HG03439 (cell line): ENCODE data around the gene CACNA1B.

Experiments
- ATAC-seq: cut with Tn5 transposase; IDR thresholded peaks from one replicate; pipeline ENCODE4 v1.9.1; 2021; ENCODE audit warnings: mild to moderate bottlenecking, moderate library complexity; ENCODE audit not compliant: unreplicated experiment

The CACNA1B gene

GRCh38 chr9:137978262-137978714 lies 100.7 kb downstream of the CACNA1B start:
- no peak for ATAC-seq

- no peak for ATAC-seq
Observed at GRCh38 chr9:137982200-137982599, 104.6 kb downstream of the CACNA1B start.

DNA sequence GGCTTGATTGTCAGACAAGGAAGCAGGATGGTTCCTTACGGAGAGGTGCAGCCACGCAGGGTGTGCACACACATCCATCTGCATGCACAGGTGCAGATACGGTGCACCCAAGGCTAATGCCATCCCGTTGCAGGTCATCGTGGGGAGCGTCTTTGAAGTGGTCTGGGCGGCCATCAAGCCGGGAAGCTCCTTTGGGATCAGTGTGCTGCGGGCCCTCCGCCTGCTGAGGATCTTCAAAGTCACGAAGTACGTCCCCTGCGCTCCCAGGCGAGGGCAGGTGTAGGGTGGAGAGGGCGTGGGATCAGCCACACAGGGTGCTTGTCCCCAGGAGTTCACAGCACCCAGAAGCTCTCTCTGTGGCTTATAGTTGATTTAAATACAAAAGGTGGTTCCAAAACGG lies 106.4 kb downstream of the CACNA1B start:
- no peak for ATAC-seq

DNA sequence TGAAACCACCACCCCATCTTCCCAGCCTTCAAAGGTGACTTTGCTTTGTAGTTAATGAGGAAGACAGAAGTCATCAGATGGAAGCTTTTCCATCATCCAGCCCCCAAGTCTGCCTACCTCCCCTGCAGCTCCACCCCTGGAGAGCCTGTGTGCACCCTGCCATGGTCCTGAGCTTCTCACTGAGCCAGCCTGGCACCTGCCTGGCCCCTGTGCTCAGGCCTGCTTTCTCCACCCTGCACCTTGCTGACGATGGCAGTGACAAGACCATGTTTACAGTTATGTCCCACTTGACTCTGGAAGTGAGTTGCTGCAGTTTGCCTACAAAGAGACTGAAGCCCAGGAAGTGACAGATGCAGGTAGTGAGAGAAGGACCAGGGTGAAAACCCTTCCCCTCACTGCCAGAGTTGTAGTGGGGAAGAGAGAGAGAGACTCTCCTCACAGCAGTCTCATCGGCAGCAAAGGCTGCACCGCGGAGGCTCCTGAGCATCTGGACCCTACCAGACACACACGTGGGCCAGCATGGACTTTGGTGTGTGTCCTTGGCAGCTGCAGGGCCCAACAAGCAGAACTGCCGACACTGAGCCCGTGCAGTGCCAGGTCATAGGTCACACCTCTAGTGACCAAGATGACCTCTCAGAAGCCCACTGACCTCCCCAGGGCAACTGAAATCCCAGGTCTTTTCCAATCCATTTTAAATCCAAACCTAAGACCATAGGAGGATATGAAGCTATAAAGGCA lies 107.1 kb downstream of the CACNA1B start:
- ATAC-seq: no peak

DNA sequence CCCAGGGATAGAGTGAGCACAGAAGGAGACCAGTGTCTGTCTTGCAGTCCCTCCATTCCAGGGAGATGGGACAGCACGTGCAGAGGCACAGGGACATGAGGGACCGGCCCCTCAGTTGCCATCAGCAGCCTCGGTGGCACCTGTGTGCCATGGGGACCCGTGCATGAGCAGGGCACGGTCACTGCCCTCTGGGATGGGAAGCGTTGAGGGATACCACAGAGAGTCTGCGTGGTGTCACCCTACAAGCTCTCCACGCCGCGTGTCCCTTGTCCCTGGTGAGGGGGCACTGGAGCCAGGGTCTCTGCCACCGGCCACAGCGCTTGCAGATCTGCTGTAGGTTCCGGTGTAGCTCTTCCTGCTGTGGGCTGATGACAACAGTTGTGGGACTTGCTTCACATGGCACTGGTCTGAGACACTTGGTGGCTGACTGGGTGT lies 108.1 kb downstream of the CACNA1B start:
- ATAC-seq: no peak

- no peak for ATAC-seq
Observed at GRCh38 chr9:137986268-137987099, 108.9 kb downstream of the CACNA1B start.

- ATAC-seq: no peak
Observed at GRCh38 chr9:137987244-137988030, 109.9 kb downstream of the CACNA1B start.

- ATAC-seq: no peak
Observed at GRCh38 chr9:137988051-137988450, 110.5 kb downstream of the CACNA1B start.

DNA sequence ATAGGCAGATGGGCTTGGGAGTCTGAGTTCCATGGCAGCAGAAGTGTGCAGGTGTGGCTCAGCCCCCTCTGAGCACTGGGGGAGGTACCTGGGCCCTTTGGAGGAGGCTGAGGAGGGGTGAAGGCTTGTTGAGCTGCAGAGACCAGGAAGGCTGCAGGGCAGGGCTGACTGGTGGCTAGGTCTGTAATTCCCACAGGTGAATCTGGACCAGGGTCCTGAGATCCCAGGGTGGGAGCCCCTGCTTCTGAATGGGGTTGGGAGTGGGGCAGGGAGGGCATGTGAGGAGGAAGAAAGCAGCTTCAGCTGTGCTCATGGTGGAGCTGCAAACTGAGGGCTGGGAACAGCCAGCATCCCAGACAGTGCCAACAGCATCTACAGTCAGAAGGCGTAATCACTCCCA lies 111.1 kb downstream of the CACNA1B start:
- ATAC-seq: no peak

DNA sequence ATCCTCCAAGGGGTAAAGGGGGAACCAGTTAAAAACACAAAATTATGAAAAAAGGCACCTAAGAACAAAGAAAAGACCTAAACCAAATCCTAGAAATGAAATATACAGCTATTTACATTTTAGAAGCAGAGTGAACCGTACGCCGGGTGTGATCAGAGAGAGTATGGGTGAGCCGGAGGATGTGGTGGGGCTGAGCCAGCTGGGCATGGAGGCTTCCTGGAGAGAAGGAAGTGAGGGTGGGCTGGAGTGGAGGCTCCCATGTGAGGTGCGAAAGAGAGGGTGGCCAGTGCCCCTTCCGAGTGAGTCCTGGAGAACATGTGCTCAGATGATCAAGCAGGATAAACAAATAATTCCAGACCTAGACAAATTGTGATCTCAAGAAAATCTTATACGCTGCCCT lies 111.6 kb downstream of the CACNA1B start:
- no peak for ATAC-seq

DNA sequence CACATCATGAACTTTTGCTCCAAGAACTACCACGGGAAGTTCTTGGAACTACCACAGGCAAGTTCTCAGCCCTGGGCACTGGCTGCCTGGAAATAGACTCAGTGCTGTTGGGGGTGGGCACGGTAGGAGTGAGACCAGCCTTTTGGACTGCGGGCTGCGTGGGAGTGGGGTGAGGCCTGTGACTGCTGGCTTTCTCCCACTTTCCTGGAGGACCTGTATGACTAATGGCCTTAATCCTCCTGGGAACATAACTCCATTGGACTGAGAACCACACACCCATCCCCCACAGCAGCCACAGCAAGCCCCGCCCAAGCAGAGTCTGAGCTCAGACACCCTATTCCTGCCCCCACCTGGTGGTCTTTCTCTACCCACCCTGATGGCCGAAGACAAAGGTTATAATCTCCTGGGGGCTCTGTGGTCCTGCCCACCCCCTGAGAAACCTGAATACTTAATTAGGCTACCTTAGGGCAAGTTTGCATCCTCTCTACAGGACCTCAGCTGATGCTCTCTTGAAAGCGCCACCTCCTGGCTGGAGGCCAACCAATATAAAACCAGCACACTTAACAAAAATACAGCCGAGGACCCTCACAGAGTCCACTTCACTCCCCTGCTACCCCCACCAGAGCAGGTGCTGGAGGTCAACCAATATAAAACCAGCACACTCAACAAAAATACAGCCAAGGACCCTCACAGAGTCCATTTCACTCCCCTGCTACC lies 112.6 kb downstream of the CACNA1B start:
- no peak for ATAC-seq

GRCh38 chr9:138003485-138004190 lies 126.1 kb downstream of the CACNA1B start:
- ATAC-seq: no peak

DNA sequence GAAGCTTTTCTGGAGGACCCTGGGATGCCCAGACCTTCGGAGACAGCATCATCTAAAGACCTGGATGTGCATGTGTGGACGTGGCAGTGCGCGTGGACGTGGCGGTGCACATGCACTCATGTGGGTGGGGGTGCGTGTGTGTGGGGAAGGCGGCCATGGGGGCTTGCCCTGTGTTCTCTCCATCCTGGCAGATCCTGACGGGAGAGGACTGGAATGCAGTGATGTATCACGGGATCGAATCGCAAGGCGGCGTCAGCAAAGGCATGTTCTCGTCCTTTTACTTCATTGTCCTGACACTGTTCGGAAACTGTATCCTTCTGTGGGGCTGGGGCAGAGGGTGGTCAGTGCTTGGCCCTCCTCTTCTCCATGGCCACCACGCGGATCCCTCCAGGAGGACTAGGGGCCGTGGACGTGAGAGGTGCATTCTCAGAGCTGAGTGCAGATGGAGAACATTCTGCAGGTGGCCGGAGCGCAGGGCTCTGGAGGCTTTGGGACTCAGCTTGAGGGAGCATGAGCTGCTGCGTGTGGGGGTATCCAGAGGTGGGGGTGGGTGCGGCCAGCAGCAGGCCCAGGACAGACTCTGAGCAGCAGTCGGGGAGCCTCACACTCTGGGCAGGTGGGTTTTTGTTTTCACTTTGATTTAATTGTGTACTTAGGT lies 129.1 kb downstream of the CACNA1B start:
- ATAC-seq: no peak

DNA sequence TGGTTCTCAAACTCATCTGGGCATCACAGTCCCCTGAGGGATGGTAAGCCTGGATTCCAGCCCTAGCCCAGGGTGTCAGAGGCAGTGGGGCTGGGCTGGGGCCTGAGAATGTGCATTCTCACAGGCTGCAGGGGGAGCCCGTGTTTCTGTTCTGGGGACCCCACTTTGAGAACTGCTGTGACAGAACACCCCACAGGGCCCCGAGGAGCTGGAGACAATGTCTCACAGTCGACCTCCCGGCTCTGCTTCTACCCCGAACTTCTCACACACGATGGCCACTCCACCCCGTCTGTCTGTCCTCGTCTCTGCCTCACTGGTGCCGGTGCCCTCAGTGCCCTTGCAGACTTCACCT lies 130.0 kb downstream of the CACNA1B start:
- no peak for ATAC-seq

DNA sequence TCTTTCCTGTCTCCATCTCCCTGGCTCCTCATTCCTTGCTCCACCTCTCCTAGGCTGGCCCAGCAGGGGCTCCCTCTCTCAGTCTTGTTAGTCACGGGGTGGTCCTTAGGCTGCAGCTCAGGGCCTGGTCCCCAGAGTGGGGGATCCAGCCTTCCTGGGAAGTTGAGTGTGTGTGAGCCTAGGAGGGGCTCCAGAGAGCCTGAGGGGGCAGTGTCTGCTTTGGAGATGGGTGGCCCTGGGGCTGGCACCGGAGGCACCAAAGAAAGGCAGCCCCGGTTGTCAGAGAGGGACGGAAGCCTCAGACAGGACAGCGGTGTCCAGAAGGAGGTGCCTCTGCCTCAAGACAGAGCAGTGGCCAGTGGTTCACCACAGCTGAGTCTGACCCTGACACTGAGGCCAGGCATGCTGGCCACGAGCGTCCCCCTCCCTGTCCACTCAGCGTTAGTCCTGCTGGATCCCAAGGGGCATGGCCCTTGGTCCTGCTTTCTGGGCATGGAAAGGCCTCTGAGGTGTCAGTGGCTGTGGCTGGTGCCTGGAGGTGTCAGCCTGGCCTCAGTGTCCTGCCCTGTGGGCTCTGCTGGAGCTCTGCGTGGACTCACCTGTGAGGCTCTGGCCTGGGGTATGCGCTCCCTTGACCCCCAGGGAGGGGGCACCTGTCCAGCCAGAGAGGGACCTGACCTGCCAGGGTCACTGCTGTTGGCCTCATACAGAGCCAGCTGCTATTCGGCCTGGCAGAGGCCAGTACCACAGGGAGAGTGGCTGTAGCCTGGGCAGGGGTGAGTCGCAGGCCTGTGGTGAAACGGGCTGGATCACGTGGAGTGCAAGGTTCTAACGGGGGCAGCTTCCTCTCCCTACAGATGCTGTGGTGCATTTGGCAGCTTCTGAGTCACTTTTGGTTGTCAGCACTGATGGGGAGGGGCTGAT lies 130.6 kb downstream of the CACNA1B start:
- no peak for ATAC-seq

DNA sequence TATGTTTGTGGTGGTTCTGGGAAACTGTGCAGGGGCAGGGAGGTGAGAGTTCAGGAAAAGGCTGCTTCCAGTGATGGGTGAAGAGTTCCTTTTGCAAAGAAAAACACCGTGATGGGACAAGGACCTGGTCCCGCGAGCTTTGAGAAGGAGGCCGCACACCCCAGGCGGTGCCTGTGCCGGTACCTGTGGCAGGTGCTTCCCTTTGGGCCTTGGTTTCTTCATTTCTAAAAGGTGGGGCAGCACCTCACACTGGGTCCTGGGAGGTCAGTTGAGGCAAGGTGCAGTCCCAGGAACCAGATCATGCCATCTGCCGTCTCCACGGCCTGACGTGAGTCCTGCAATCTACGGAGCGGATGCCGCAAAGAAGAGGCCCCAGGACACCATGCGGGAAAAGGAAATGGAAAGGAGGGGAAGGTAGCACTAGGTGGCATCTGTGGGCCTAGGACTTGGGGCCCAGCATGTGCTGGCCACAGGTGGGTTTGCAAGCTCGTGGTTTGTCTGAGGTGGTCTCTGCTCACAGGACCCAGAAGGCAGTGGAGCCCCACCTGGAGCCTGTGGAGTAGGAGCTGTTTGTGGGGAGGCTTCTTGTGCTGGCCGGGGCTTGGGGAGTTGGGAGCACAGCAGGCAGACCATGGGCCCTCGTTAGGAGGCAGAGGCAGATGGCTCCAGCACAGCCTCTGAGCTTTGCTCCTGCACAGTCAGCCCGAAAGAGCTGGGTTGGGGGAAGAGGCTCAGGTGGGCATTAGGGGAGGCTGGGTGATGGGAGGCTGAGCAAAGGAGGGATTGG lies 131.6 kb downstream of the CACNA1B start:
- ATAC-seq: no peak

DNA sequence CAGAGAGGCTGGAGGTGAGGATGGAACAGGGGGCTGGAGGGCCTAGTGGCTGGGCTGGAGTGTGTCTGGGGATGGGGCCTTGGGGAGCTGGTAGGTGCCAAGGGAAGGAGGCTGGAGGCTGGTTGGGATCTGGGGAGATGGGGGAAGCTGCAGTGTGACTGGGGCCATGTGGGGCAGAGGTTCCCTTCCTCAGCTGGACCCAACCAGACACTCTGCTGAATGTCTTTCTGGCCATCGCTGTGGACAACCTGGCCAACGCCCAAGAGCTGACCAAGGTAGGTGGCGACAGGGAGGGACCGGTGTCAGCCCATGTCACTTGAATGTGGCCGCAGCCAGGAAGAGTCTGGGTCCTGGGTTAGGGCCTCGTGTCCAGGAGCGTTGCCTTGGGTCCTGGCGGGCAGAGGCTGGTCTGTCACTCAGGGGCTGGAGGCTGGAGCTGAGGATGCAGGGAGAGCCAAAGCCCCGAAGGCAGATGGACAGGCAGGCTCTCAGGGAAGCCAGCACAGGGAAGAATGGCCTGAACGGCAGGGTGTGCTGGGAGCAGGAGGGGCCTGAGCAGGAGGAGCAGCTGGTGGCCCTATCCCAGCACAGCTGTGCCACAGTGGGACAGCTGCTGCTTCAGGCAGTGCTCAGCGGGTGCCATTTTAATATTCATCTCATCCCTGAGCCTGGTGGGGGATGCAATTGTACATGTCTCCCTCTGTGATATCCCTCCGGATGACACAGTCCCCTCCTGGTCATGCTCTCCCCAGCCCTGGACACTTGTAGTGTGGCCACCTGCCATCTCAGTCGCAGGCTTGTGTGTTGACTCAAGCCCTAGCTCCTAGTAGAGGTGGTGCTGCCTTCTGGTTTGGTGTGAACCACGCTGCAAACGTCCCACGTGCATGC lies 132.5 kb downstream of the CACNA1B start:
- no peak for ATAC-seq
